ENCODE results near the gene RAVER1. TPM values are rescaled to one million over a fixed set of nuclear protein-coding genes. Genes with fewer than 3 reads are reported as not detected.
A peak's percentile ranks its signal among the peaks of the same experiment; 100 is the strongest.

The RAVER1 gene
- total and polyA plus RNA-seq, 2 of the 13 experiments (the other 11 are each of a cell fraction or from before 2014, with no cell fraction given) = 3.6 to 7.9 TPM

GRCh38 chr19:10269333-10270179 lies 63.8 kb downstream of the RAVER1 start (continued):
- TF ChIP-seq, protein P1, sequence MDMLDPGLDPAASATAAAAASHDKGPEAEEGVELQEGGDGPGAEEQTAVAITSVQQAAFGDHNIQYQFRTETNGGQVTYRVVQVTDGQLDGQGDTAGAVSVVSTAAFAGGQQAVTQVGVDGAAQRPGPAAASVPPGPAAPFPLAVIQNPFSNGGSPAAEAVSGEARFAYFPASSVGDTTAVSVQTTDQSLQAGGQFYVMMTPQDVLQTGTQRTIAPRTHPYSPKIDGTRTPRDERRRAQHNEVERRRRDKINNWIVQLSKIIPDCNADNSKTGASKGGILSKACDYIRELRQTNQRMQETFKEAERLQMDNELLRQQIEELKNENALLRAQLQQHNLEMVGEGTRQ (IDR thresholded peaks at IDR 0.05; ENCODE audit: low read depth, low read length) = no peak
- TF ChIP-seq, protein P1 (CRISPR knock-in tag; IDR thresholded peaks at IDR 0.05; ENCODE audit: borderline replicate concordance) = no peak
- TF ChIP-seq ZNF30 (CRISPR knock-in tag; IDR thresholded peaks at IDR 0.05) (no peak), PAXIP1 (CRISPR knock-in tag; conservative IDR thresholded peaks at IDR 0.05) (no peak), PHF20 (CRISPR knock-in tag; IDR thresholded peaks at IDR 0.05) (no peak), ZNF660 (CRISPR knock-in tag; IDR thresholded peaks at IDR 0.05; ENCODE audit: borderline replicate concordance, low read depth) (no peak), REXO4 (CRISPR knock-in tag; IDR thresholded peaks at IDR 0.05; ENCODE audit: borderline replicate concordance) (no peak), HNF4A (CRISPR knock-in tag; IDR thresholded peaks at IDR 0.05) (no peak; the same call in 1 of the 2 replicates), FOXO1 (CRISPR knock-in tag; IDR thresholded peaks at IDR 0.05) (0 out of 2 replicates have a peak, but pooled peaks have one; percentile 22), CEBPG (CRISPR knock-in tag; IDR thresholded peaks at IDR 0.05) (no peak), ZNF615 (CRISPR knock-in tag; IDR thresholded peaks at IDR 0.05; ENCODE audit: borderline replicate concordance) (no peak), MXI1 (IDR thresholded peaks at IDR 0.05; ENCODE audit: borderline replicate concordance, low read depth, low read length) (no peak), KDM1A (CRISPR knock-in tag; IDR thresholded peaks at IDR 0.05) (0 out of 2 replicates have a peak, but pooled peaks have one; percentile 12), THAP11 (CRISPR knock-in tag; IDR thresholded peaks at IDR 0.05) (0 out of 2 replicates have a peak, but pooled peaks have one; percentile 36), POGZ (CRISPR knock-in tag; IDR thresholded peaks at IDR 0.05) (no peak), DPF2 (CRISPR knock-in tag; IDR thresholded peaks at IDR 0.05; ENCODE audit: borderline replicate concordance, low read depth) (no peak), ZNF781 (CRISPR knock-in tag; IDR thresholded peaks at IDR 0.05; ENCODE audit: borderline replicate concordance, not compliant biosample characterization) (no peak), AKAP8 (CRISPR knock-in tag; IDR thresholded peaks at IDR 0.05) (no peak)
- TF ChIP-seq, protein P2, sequence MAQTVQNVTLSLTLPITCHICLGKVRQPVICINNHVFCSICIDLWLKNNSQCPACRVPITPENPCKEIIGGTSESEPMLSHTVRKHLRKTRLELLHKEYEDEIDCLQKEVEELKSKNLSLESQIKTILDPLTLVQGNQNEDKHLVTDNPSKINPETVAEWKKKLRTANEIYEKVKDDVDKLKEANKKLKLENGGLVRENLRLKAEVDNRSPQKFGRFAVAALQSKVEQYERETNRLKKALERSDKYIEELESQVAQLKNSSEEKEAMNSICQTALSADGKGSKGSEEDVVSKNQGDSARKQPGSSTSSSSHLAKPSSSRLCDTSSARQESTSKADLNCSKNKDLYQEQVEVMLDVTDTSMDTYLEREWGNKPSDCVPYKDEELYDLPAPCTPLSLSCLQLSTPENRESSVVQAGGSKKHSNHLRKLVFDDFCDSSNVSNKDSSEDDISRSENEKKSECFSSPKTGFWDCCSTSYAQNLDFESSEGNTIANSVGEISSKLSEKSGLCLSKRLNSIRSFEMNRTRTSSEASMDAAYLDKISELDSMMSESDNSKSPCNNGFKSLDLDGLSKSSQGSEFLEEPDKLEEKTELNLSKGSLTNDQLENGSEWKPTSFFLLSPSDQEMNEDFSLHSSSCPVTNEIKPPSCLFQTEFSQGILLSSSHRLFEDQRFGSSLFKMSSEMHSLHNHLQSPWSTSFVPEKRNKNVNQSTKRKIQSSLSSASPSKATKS (CRISPR knock-in tag; IDR thresholded peaks at IDR 0.05) = no peak
- TF ChIP-seq, protein P3, sequence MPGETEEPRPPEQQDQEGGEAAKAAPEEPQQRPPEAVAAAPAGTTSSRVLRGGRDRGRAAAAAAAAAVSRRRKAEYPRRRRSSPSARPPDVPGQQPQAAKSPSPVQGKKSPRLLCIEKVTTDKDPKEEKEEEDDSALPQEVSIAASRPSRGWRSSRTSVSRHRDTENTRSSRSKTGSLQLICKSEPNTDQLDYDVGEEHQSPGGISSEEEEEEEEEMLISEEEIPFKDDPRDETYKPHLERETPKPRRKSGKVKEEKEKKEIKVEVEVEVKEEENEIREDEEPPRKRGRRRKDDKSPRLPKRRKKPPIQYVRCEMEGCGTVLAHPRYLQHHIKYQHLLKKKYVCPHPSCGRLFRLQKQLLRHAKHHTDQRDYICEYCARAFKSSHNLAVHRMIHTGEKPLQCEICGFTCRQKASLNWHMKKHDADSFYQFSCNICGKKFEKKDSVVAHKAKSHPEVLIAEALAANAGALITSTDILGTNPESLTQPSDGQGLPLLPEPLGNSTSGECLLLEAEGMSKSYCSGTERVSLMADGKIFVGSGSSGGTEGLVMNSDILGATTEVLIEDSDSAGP (CRISPR knock-in tag; IDR thresholded peaks at IDR 0.05; ENCODE audit: borderline replicate concordance) = no peak

Data from HepG2 (cell line).